Common myeloid progenitor, CD34-positive (primary cell): ENCODE data around the gene TMX3.

ENCODE experiments used
- CTCF ChIA-PET: fragments of 350-600 bp; sonication (Branson Sonifier 250); formaldehyde crosslinking; loops from one replicate; lab custom pipeline; 2021; ENCODE audit warnings: antibody characterized with exemption; lab: Charles Lee
- POLR2A ChIA-PET: fragments of 350-600 bp; sonication (Branson Sonifier 250); formaldehyde crosslinking; loops from one replicate; lab custom pipeline; 2021; ENCODE audit warnings: antibody characterized with exemption; lab: Charles Lee
- DNase-seq, 3 donors: peaks; one replicate each; pipeline versions ENCODE4 v3.0.0 to v3.0.0-alpha.2; 2013
- H3K27ac ChIP-seq, 2 experiments: 1 replicate in 1 of 2; 2 replicates in 1 of 2; pipeline ENCODE4 v1.7.0; 2013; ENCODE audit warnings: inconsistent platforms in 2 of 2, low read length in 2 of 2, mild to moderate bottlenecking in 2 of 2, low read depth in 1 of 2, moderate library complexity in 1 of 2; ENCODE audit not compliant: severe bottlenecking in 2 of 2, insufficient read depth in 1 of 2, poor library complexity in 1 of 2
- H3K27me3 ChIP-seq, 5 experiments: replicated peaks in 2 of 5; 1 replicate in 3 of 5; 2 replicates in 2 of 5; pipeline versions ENCODE4 v1.6.1 to v1.7.0; 2013; ENCODE audit warnings: low read length in 4 of 5, mild to moderate bottlenecking in 2 of 5, moderate library complexity in 2 of 5, inconsistent platforms in 1 of 5; ENCODE audit not compliant: insufficient read depth in 5 of 5, control insufficient read depth in 4 of 5
- H3K36me3 ChIP-seq, 4 experiments: 1 replicate in 2 of 4; 2 replicates in 2 of 4; pipeline versions ENCODE4 v1.6.1 to v1.7.0; 2013; ENCODE audit warnings: low read length in 3 of 4, control low read depth in 1 of 4, mild to moderate bottlenecking in 1 of 4; ENCODE audit not compliant: control insufficient read depth in 4 of 4, insufficient read depth in 4 of 4
- H3K4me1 ChIP-seq, 4 experiments: 1 replicate in 3 of 4; 2 replicates in 1 of 4; pipeline versions ENCODE4 v1.6.1 to v1.7.1; 2013; ENCODE audit warnings: low read length in 3 of 4, mild to moderate bottlenecking in 3 of 4, control low read depth in 1 of 4, inconsistent platforms in 1 of 4, moderate library complexity in 1 of 4; ENCODE audit not compliant: control insufficient read depth in 4 of 4, insufficient read depth in 4 of 4; ENCODE audit errors: control extremely low read depth in 1 of 4
- H3K4me3 ChIP-seq, 7 experiments: 1 replicate in 4 of 7; 2 replicates in 3 of 7; pipeline versions ENCODE4 v1.5.1 to v1.7.0; 2013; ENCODE audit warnings: mild to moderate bottlenecking in 7 of 7, low read length in 6 of 7, moderate library complexity in 6 of 7, inconsistent platforms in 2 of 7, low read depth in 2 of 7, control low read depth in 1 of 7; ENCODE audit not compliant: insufficient read depth in 4 of 7, control insufficient read depth in 1 of 7; ENCODE audit errors: extremely low read depth in 1 of 7
- H3K9me3 ChIP-seq, 5 experiments: 1 replicate in 4 of 5; 2 replicates in 1 of 5; pipeline versions ENCODE4 v1.6.1 to v1.7.1; 2013; ENCODE audit warnings: low read length in 4 of 5, mild to moderate bottlenecking in 2 of 5, inconsistent platforms in 1 of 5, low read depth in 1 of 5, moderate library complexity in 1 of 5; ENCODE audit not compliant: control insufficient read depth in 4 of 5, insufficient read depth in 2 of 5; ENCODE audit errors: control extremely low read depth in 1 of 5
- WGBS: methylation state at CpG from one replicate; pipeline ENCODE4 v1.1.5; 2013; ENCODE audit not compliant: insufficient coverage; 5-methylcytosine and 5-hydroxymethylcytosine counted together

Gene TMX3

DNA sequence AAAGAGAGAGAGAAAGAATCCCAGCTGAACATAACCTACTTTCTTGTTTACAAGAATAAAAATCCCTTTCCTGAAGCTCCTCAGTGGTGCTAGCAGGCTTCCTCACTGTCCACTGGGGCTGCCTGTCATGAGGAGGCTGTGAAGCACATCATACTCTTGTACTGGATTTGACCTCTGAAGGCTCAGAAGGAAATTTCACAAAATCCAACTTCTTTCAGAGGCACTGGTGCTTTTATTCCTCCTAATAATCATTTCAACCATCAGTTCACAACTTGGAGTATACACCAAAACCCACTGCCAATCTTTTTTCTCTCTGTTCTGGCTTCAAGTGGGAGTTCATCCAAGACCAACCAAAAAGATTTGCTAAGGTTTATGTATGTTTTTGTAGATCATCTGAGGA is 48.5 kb downstream of the TMX3 start:
- no peak for DNase-seq
- POLR2A ChIA-PET, result no interaction called here
- H3K27me3 ChIP-seq, result no peaks in the 10 kb centered on the region
- no peaks in the 10 kb centered on the region for H3K36me3 ChIP-seq
- peaks cover 0 to 2% (median 0%) of the 10 kb centered on the region in 5 experiments for H3K9me3 ChIP-seq
- peaks cover 0 to 5% (median 0%) of the 10 kb centered on the region in 4 experiments for H3K4me1 ChIP-seq
- no peak overlapping the region for H3K27ac ChIP-seq
- no peak overlapping the region for H3K4me3 ChIP-seq
- CTCF ChIA-PET, result interaction anchor here (1.5 kb wide), 1 partner anchor 1448 kb away, joined by 4 read pairs; no protein-coding TSS in a partner anchor

DNA sequence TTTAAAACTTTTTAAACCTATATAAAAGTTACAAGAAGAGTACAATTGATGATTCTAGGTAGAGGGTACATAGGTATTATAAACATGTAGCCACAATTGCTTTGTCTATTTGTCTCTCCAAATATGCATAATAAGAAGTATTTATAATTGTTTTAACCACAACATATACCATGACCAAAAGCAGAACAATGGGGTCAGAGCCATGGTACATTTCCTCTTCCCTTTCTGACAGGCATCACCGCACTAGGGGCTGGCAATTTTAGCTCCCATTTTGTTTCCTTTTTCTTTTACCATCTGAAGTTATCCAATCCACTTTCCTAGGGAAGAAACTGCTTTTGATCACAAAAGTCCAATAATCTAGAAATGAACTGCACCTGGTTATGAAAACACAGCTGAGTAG is 49.3 kb downstream of the TMX3 start:
- H3K36me3 ChIP-seq, result no peaks in the 10 kb centered on the region
- H3K27ac ChIP-seq, result no peak overlapping the region
- peak in 2 of 3 donors; percentile 43 to 61 for DNase-seq
- H3K4me1 ChIP-seq, result peaks cover 0 to 5% (median 0%) of the 10 kb centered on the region in 4 experiments
- CTCF ChIA-PET, result interaction anchor here (1.5 kb wide), 1 partner anchor 1448 kb away, joined by 4 read pairs; no protein-coding TSS in a partner anchor
- no peak overlapping the region for H3K4me3 ChIP-seq
- POLR2A ChIA-PET, result no interaction called here
- 13% methylated on average over 1 of the region's 1 CpG for WGBS
- H3K9me3 ChIP-seq, result peaks cover 0 to 2% (median 0%) of the 10 kb centered on the region in 5 experiments
- no peaks in the 10 kb centered on the region for H3K27me3 ChIP-seq

DNA sequence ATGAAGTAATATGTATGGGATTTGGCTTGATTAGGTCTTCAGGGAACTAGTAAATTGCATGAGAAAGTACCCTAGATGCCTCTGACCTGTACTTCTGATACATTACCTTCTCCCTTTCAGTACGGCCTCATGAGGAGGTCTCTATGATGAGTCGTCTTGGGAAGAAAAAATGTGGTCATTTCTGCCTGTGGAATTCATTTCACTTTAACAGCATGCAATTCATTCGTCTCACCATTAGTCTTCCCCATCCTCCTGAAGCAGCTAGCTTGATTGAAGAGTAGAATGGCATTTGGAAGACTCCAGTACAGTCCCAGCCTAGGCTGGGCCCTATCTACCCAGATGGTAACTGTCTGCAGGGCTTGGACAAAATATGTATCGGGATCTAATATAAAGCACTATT is 52.2 kb downstream of the TMX3 start:
- peak in 2 of 3 donors; percentile 8 to 16 for DNase-seq
- H3K4me1 ChIP-seq, result peaks cover 0 to 5% (median 0%) of the 10 kb centered on the region in 4 experiments
- CTCF ChIA-PET, result interaction anchor here (0.6 kb wide), 1 partner anchor 71 kb away, joined by 3 read pairs; no protein-coding TSS in a partner anchor
- POLR2A ChIA-PET, result no interaction called here
- no peaks in the 10 kb centered on the region for H3K36me3 ChIP-seq
- H3K4me3 ChIP-seq, result no peak overlapping the region
- H3K27me3 ChIP-seq, result no peaks in the 10 kb centered on the region
- 83% methylated on average over 1 of the region's 4 CpGs for WGBS
- no peaks in the 10 kb centered on the region for H3K9me3 ChIP-seq
- no peak overlapping the region for H3K27ac ChIP-seq

DNA sequence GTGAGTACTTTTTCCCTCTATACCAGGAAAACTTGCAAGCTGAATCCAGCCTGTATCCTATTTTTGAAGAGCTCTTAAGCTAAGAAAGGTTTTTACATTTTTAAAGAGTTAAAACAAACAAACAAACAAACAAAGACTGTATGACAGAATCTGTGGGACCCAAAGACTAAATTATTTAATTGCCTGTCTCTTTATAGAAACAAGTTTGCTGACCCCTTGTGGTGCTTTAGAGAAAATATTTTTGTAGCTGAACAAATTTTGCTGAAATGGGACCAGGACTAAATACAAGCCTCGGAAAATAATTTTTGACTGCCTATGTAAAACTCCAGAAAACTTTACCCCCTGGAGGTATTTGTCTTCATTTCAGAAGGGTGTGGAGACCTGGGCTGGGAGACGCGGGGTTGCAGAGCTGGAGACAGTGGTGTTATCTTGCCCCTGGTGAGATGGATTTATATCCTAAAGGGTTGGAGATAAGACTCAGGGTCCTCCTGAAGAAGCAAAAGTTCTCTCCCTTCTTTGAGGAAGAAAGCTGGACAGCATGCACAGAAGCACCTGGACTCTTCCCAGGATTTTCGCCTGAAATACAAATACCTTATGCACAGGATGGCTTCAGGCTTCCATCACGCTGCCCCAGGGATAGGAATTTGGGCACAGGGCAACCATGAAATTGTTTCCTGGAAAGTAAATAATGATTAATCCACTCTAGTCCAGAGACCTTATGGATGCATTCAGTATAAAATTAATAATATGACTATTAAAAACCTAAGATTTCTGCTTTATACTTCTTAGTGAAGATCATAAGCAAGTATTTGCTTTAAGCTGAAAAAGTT is 54.3 kb downstream of the TMX3 start:
- Histone ChIP-seq H3K4me3 (no peak overlapping the region), H3K9me3 (no peaks in the 10 kb centered on the region), H3K27ac (no peak overlapping the region), H3K36me3 (no peaks in the 10 kb centered on the region), H3K4me1 (peaks cover 0 to 2% (median 0%) of the 10 kb centered on the region in 4 experiments), H3K27me3 (no peaks in the 10 kb centered on the region)
- POLR2A ChIA-PET, result no interaction called here
- 73% methylated on average over 3 of the region's 5 CpGs for WGBS
- DNase-seq, result peak; percentile 34 to 65 (median 61)
- CTCF ChIA-PET, result interaction anchor here (0.6 to 1.9 kb wide), 15 partner anchors 11 to 1557 kb away, joined by 3 to 6 read pairs (median 4); no protein-coding TSS in a partner anchor

DNA sequence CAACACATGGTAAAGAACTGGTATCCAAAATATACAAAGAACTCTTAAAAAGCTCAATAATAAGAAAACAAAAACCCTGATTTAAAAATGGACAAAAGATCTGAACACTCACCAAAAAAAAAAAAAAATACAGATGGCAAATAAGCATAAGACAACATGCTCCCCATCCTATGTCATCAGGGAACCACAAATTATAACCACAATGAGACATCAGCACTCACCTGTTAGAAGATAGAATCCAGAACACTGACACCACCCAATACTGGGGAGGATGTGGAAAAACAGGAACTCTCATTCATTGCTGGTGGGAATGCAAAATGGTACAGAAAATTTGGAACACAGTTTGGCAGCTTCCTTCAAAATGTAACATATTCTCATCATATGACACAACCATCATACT is 66.7 kb downstream of the TMX3 start:
- CTCF ChIA-PET, result no interaction called here
- DNase-seq, result no peak
- POLR2A ChIA-PET, result no interaction called here

DNA sequence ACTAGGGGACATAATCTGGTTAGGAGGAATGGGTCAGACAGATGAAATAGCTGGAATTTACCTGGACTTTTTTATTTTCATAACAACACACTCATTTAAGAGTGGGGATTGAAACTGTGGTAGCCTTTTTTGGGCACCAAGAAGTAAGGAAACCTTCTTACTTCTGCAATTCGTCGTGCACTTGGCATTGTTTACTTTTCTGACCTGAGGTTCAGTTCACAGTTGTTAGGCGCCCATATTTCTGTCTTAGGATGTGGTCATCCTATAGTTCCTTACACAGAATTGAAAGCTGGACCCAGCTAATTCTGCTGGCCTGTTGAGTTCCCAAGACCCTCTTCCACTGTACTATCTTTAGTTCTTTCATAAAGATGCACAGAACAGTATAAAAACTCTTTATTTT is 72.9 kb downstream of the TMX3 start:
- peak in 1 of 3 donors; percentile 26 for DNase-seq
- POLR2A ChIA-PET, result no interaction called here
- H3K4me1 ChIP-seq, result peaks cover 0 to 3% (median 0%) of the 10 kb centered on the region in 4 experiments
- CTCF ChIA-PET, result no interaction called here
- H3K4me3 ChIP-seq, result no peak overlapping the region
- WGBS, result 30% methylated on average over 3 of the region's 3 CpGs
- peaks cover 0 to 6% (median 0%) of the 10 kb centered on the region in 5 experiments for H3K9me3 ChIP-seq
- H3K27ac ChIP-seq, result no peak overlapping the region
- no peaks in the 10 kb centered on the region for H3K27me3 ChIP-seq
- H3K36me3 ChIP-seq, result no peaks in the 10 kb centered on the region

More for the DNA sequence above, 66.7 kb downstream of the TMX3 start:
- no peaks in the 10 kb centered on the region for H3K9me3 ChIP-seq
- H3K4me3 ChIP-seq, result no peak overlapping the region
- no peak overlapping the region for H3K27ac ChIP-seq
- H3K36me3 ChIP-seq, result no peaks in the 10 kb centered on the region
- H3K4me1 ChIP-seq, result no peaks in the 10 kb centered on the region
- H3K27me3 ChIP-seq, result no peaks in the 10 kb centered on the region

DNA sequence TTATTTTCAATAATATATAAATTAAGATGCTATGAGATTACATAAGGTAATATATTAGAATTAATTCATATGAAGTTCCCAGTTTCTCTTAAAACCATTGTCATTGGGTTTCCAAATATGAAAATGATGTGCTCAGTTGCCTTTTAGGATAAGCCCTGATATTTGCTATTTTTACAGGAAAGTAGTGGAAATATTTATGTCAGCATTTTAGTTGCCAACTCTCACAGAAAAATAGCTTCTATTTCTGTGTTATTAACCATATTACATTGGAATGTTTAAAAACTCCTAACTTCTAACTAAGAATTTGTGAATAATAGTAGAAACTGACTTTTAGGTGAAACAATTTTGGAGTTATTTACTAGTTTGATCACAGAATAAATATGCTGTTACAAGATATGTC is 74.0 kb downstream of the TMX3 start:
- Histone ChIP-seq H3K4me1 (peaks cover 0 to 3% (median 0%) of the 10 kb centered on the region in 4 experiments), H3K4me3 (no peak overlapping the region), H3K9me3 (peaks cover 0 to 6% (median 1%) of the 10 kb centered on the region in 5 experiments), H3K36me3 (no peaks in the 10 kb centered on the region), H3K27ac (no peak overlapping the region), H3K27me3 (no peaks in the 10 kb centered on the region)
- no peak for DNase-seq
- POLR2A ChIA-PET, result no interaction called here
- CTCF ChIA-PET, result interaction anchor here (1.0 to 1.1 kb wide), 2 partner anchors 19 to 28 kb away, joined by 3 to 4 read pairs; no protein-coding TSS in a partner anchor
